ENCODE data around the gene CIAO2B.

CIAO2B gene

GRCh38 chr16:66908116-66908515, 26.1 kb downstream of the CIAO2B start:
- Mint-ChIP-seq H3K36me3 (ENCODE audit: low read depth) (no peaks in the 10 kb centered on the region), H3K27ac (peak overlapping the region in 1 of 3 experiments; percentile 44), H3K4me3 (no peak overlapping the region), H3K9me3 (no peaks in the 10 kb centered on the region), H3K27me3 (ENCODE audit: low read depth) (peaks cover 13% of the 10 kb centered on the region), H3K4me1 (peaks cover 20% of the 10 kb centered on the region)
- TF ChIP-seq CTCF (IDR thresholded peaks at IDR 0.05; ENCODE audit: unreplicated experiment in 3 of 3), result no peak

GRCh38 chr16:66906916-66907836, 27.0 kb downstream of the CIAO2B start:
- Mint-ChIP-seq H3K36me3 (ENCODE audit: low read depth) (no peaks in the 10 kb centered on the region), H3K27ac (peak overlapping the region in 1 of 3 experiments; percentile 44), H3K9me3 (no peaks in the 10 kb centered on the region), H3K4me1 (peaks cover 26% of the 10 kb centered on the region), H3K27me3 (ENCODE audit: low read depth) (peaks cover 13% of the 10 kb centered on the region), H3K4me3 (no peak overlapping the region)
- TF ChIP-seq CTCF (IDR thresholded peaks at IDR 0.05; ENCODE audit: unreplicated experiment in 3 of 3), result no peak

- no peaks in the 10 kb centered on the region for H3K36me3 Mint-ChIP-seq (ENCODE audit: low read depth)
- H3K9me3 Mint-ChIP-seq, result no peaks in the 10 kb centered on the region
- H3K4me1 Mint-ChIP-seq, result peaks cover 34% of the 10 kb centered on the region
Observed at GRCh38 chr16:66905633-66906539, 28.3 kb downstream of the CIAO2B start.

GRCh38 chr16:66904846-66905632, 29.2 kb downstream of the CIAO2B start:
- H3K4me3 Mint-ChIP-seq, result peak overlapping the region in 1 of 3 experiments; percentile 30
- H3K27ac Mint-ChIP-seq, result peak overlapping the region; percentile 59 to 91 (median 78)

More at GRCh38 chr16:66905633-66906539, 28.3 kb downstream of the CIAO2B start:
- Mint-ChIP-seq H3K27me3 (ENCODE audit: low read depth) (peaks cover 8% of the 10 kb centered on the region), H3K27ac (peak overlapping the region; percentile 59 to 91 (median 78)), H3K4me3 (no peak overlapping the region)
- no peak for TF ChIP-seq CTCF (IDR thresholded peaks at IDR 0.05; ENCODE audit: unreplicated experiment in 3 of 3)

More at GRCh38 chr16:66904846-66905632, 29.2 kb downstream of the CIAO2B start:
- H3K9me3 Mint-ChIP-seq, result no peaks in the 10 kb centered on the region
- peaks cover 8% of the 10 kb centered on the region for H3K27me3 Mint-ChIP-seq (ENCODE audit: low read depth)
- peaks cover 42% of the 10 kb centered on the region for H3K4me1 Mint-ChIP-seq
- no peak for TF ChIP-seq CTCF (IDR thresholded peaks at IDR 0.05; ENCODE audit: unreplicated experiment in 3 of 3)
- H3K36me3 Mint-ChIP-seq (ENCODE audit: low read depth), result no peaks in the 10 kb centered on the region
